ENCODE results near the gene KCTD8.

KCTD8 gene

DNA sequence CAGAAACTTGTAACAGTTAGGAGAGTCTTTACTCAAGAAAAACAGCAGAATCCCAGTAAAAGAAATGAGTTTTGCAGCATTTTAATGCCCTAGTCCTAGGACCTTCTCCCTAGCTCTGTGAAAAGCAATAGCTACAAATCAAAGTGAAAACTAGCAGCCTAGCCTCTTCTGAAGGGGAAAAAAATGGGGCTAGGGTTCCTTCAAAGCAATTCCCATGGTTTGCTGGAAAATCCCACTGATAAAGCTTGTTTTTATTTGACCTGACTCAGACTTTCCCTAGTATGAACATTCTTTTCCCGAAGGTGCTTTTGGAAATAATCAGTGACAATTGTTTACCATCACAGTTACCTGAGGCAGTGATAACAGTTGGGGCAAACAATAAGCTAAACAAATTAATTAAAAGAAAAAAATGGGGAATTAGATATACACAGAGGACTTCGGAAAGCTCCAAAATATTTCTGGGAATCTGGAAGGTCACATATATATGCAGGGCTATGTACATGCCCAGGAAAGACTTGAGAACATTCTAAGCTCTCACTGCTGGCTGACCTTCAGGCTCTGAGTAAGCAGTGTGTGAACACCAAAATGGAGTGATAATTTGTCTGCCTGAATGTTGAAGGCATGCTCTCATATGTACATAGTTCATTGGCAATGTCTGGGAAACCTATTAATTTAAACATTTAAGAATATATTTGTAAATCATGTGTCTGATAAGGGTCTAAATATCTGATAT lies 285.9 kb downstream of the KCTD8 start:
- DNase-seq (ENCODE audit: low read depth in 2 of 2): no peak

DNA sequence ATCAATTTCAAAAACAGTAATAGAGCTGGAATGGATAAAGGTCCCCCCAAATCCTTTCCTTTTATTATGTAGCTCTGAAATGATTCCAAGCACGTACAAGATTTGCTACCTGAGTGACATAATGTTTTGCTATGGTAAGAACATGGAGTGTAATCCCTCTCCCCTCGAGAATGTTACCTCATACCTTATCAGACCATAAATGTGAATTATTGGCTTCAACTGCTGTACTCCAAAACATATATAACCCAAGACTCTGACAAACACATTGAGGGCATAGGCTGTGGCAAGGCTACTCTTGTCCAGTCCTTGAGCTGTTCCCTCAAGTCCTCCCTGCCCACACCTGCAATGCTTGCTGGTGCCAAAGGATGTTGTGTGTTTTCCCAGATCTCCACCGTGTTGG lies 286.9 kb downstream of the KCTD8 start:
- DNase-seq (ENCODE audit: low read depth in 2 of 2): no peak

- DNase-seq (ENCODE audit: low read depth in 2 of 2): no peak
Observed at GRCh38 chr4:44160776-44161367, 287.7 kb downstream of the KCTD8 start.

GRCh38 chr4:44159991-44160390 lies 288.6 kb downstream of the KCTD8 start:
- DNase-seq (ENCODE audit: low read depth in 2 of 2): no peak

- no peak for DNase-seq (ENCODE audit: low read depth in 2 of 2)
Observed at GRCh38 chr4:44157611-44158277, 290.9 kb downstream of the KCTD8 start.

DNA sequence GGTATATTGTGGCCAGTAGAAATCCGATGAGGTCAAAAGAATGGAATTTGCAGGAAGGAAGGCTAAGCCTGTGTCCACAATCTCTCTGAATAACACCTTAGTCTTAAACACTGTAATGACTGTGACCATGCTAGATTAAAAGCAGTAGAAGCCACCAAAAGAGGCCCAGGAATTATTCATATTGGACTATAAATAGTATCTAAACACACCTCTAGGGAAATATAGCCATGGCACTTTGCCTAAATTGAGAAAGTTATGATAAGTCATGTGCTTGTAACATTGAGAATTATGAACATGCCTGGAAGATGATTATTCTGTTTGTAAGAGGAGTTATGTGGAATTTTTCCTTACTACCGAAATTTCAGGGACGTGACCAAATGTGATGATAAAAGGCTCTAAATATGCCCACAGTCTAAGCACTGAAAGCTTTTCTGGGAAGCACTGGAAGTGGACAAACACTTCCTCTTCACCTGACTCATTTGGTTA lies 298.5 kb downstream of the KCTD8 start:
- no peak for DNase-seq (ENCODE audit: low read depth in 2 of 2)

DNA sequence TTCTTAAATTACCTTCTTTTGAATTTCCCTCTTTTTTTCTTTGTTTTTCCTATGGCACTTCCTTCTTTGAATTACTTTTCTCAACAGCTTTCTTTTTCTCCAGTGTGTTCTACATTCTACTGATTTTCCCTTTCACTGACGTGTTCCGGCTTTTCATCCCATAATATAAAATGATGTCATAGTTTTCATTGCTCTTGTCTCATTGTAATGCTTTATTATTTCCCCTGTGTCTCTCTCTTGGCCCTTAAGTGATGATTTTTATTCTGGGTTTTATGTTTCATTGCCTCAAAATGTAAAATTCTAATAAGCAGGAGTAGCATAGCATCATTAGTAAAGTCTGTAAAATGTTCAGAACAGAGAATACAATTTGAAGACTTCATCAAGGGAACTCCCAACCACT lies 299.3 kb downstream of the KCTD8 start:
- DNase-seq (ENCODE audit: low read depth in 2 of 2): no peak

GRCh38 chr4:44147571-44148075 lies 301.0 kb downstream of the KCTD8 start:
- no peak for DNase-seq (ENCODE audit: low read depth in 2 of 2)

DNA sequence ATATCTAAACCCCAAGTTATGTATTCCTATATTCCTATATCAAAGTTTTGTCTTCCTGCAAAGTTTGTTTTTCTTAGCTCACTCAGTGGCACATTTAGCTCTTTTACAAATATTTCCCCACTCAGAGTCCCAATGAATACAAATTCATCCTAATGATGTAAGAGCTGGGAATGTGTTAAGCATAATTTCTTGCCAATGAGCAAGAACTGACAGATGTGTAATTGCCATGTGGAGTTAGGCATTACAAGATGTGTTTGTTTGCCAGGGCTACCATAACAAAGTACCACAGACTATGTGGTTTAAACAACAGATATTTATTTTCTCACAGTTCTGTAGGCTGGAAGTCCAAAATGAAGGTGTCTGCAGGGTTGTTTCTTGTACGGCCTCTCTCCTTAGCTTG lies 302.1 kb downstream of the KCTD8 start:
- DNase-seq (ENCODE audit: low read depth in 2 of 2): no peak

DNA sequence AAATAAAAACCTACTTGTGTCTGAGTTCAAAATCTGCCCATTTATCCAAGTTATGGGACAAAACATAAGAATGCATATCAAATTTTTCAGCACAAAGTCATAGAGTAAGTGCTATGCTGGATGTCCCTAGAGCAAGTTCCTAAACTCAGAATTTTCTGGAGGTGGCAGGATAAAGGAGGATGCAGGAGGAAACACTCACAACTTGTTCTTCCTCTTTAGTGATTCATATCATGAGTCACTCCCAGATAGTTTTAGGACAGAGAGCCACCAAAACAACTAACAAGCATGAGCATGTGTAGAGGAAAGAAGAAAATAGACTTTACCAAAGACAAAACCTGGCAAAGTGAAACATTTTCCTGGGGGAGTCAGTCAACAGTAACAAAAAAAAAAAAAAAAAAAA lies 302.7 kb downstream of the KCTD8 start:
- DNase-seq (ENCODE audit: low read depth in 2 of 2): no peak

- no peak for DNase-seq (ENCODE audit: low read depth in 2 of 2)
Observed at GRCh38 chr4:44132526-44132925, 316.1 kb downstream of the KCTD8 start.
